Fibroblast of skin of back (primary cell): ENCODE data around the gene ERF.

Experiments
- DNase-seq: peaks from one replicate; pipeline ENCODE4 v3.0.0-alpha.2; 2013

ERF gene

DNA sequence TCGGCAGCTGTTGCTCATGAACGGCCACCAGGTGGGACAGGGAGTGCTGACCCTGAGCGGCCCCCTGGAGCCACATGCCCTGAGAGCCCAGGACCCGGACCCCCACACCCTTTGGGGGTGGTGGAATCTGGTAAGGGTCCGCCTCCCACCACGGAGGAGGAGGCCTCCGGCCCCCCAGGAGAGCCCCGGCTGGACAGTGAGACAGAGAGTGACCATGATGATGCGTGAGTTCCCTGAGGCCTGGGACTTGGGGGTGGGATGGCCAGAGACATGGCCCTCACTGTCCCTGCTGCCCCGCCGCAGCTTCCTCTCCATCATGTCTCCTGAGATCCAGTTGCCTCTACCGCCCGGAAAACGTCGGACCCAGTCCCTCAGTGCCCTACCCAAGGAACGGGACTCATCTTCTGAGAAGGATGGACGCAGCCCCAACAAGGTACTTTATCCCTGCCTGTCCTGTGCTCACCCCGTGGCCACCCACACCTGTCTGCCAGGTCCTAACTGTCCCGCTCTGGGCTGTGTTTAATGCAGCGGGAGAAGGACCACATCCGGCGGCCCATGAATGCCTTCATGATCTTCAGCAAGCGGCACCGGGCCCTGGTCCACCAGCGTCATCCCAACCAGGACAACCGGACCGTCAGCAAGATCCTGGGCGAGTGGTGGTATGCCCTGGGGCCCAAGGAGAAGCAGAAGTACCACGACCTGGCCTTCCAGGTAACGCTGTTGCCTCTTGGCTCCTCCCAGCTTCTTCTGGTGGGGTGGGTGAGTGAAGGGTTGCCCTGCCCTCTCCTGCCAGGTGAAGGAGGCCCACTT is 32.3 kb upstream of the ERF start:
- no peak for DNase-seq

DNA sequence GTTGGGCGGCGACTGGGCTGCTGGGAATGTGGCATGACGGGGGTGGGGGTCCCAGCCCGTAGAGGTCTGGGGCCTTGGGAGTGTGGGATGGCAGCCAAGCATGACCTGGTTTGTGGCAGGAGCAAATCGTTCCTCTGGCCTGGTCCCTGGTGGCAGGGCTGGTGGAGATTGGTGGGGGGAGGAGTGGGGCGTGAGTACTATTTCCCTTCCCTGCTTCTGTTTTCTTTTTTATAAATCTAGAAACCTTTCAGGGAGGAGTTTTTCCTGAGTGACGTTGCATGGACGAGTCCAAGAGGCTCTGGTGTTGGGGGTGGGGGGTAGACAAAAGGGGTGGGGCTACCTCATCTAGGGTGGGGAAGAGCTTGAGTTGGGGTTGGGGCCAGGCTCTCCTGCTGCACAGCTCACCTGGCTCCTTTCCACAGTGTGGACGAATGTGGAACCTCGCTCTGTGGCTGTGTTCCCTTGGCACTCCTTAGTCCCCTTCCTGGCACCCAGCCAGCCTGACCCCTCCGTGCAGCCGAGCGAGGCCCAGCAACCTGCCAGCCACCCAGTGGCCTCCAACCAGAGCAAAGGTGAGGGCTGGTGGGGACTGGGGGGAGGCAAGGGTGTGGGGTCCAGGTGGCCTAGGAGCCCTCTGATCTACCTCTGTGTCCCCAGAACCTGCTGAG is 31.6 kb upstream of the ERF start:
- peak; percentile 66 for DNase-seq

DNA sequence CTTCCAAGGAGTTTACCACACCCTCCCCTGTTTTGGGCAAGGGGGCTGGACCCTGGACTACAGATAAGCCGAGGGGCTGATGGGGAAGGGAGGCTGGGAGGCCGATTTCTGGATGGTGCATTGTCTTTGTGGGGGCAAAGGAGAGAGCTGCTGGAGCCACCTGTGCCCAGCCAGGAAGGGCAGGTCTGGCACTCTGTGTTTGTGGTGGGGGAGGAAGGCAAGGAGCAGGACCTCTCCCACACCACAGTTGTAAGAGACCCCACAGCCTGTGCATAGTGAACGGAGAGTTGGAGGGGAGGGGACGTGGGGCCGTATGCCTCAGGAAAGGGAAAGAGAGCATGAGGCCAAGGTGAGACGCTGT is 31.0 kb upstream of the ERF start:
- no peak for DNase-seq

DNA sequence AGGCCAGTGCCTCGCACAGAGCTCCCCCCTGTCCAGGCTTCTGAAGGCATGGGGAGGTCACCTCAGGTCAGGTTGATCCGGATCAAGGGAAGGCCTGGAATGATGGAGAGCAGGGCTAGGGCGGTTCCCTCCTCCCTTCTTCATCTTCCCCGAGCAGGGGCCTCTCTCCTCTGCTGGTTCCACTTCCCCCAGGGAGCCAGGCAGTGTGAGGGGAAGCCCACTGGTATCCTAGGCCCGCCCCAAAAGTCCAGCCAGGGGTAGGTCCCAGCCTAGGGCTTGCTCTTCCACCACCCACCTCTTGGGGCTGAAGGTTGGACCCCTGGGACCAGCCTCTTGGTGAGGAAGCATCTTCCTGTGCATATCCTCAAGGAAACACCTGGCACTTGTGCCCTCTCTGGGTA is 30.6 kb upstream of the ERF start:
- DNase-seq = no peak

- DNase-seq = no peak
These were observed 29.8 kb upstream of the ERF start for GRCh38 chr19:42284591-42285341.

DNA sequence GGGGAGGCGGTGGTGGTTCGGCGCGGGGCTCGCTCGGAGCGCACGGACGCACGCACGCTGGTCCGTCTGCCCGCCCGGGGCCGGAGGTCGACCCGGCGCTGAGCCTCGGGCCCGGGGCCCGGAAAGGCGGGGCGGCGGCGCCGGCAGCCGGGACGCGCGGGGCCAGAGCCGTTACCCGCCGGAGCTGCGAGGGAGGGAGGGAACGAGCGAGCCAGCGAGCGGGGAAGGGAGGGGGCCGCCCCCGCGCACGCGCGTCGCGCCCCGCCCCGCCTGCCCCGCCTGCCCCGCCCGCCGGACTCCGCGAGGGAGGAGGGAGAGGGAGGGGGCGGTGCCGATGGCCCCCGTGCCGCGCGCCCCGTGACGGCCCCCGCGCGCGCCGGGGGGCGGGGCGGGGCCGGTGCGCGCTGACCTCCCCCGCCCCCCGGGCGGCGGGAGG is 29.2 kb upstream of the ERF start:
- DNase-seq = peak; percentile 84

GRCh38 chr19:42283188-42284065 is 28.5 kb upstream of the ERF start:
- peak; percentile 95 for DNase-seq

- DNase-seq = no peak
These were observed 27.9 kb upstream of the ERF start for GRCh38 chr19:42282819-42283187.

DNA sequence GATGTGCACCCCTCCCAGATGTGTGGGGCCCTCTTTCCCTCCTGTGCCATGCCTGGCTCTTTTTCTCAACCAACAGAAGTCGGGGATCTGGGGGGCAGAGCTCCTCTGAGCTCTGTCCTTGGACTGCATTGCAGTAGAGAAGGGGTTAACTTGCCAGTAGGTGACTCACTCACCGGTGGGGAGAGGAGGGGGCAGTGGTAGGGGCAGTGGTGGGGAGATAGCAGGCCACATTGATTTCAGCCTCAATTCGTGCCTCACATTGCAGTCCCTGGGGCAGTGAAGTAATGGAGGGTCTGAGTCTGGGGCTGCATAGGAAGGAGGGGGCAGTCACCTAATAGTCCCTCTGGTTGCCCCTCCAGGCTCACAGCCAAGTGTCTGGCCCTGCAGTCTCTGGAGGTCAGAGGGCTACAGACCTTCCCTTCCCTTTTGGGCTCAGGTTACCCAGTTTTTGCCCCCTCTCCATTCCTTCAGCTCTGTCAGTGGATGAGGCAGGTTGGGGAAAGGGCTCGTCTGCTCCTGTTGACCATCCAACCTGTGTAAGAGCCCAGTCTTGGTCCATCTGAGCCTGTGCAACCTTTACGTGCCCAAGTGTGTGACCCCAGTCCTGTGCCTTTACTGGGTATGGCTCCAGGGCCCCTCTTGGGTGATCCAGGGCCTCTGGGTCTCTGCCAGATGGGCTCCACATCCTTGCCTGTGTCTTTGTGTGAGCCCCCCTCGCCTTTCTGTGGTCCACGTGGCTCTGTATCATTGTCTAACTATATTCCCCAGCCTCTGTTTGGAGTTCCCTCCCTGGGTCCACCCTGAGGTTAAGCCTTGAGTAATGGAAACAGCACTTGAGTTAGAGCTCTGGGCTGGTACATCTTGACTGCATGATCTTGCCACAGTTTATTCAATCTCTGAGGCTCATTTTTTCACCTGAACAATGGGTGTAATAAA is 27.2 kb upstream of the ERF start:
- peak; percentile 57 for DNase-seq

DNA sequence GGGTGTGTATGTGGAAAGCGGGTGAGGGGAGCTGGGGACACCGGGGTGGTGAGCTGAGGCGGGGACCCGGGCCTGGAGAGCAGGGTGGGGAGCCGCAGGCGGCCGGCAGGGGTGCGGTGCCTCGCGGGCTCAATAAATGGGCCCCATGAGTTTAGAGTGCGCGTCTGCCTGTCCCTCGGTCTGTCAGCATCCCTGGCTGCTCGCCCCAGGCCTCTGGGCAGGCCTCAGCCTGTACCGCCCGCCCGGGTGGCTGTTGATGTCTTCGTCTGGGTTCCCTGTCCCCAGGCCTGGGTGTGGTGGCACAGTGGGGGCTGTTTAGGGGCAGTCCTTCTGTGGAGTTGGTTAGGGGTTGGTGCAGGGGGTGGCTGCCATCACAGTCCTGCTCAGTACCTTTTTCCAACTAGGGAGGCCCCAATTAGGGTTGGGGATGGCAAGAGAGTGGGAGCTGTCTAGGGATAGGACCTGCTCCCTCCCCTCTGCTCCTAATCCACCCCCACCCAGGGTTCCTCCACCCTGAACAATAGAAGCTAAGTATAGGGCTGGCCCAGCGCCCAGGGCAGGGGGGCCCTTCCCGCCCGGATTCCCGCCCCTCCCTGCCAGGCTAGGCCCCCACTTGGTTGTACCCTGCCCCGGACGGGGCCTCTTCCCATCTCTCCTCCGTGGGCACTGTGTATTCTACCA is 26.4 kb upstream of the ERF start:
- peak; percentile 58 for DNase-seq

- peak; percentile 80 for DNase-seq
These were observed 25.9 kb upstream of the ERF start for GRCh38 chr19:42280815-42281145.

DNA sequence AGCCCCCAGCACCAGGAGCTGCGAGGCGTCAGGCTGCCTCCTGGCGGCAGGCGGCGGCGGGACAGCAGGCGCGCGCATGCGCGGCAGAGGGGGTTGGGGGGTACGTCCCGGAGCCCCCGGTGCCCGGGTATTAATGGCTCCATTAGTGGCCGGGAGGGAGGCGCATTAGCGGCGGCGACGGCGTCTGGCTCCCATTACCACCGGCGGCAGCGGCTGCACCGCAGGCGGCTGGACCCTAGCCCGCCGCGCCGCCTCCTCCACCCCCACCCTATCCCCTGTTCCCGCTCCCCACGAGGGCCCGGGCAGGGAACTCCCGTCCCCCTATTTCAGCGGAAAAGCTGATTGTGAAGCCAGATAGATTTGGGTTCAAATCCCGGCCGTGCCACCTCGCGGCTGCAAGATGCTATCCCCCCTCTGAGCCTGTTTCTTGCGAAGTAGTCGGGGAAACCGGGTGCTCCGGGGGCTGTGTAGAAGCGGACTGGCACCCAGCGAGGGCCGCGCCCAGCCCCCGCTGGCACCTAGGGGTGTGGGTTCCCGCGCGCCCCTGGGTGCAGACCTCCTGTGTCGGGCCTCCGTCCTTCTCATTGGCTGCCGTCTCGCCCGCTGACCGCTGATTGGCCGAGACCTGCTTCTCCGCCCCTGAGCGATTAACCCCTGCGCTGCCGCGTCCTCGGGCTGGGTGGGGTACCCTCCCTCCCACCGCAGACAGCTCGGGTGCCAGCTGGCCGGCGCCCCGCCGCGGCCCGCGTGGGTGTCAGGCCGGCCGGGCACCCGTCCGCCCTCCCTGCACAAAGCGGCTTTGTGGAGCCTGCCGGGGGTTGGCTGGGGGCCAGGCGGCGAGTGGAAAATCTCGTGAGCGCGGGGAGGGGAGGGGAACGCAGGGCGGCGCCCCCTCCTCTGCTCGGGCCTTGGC is 25.2 kb upstream of the ERF start:
- peak; percentile 91 for DNase-seq

DNA sequence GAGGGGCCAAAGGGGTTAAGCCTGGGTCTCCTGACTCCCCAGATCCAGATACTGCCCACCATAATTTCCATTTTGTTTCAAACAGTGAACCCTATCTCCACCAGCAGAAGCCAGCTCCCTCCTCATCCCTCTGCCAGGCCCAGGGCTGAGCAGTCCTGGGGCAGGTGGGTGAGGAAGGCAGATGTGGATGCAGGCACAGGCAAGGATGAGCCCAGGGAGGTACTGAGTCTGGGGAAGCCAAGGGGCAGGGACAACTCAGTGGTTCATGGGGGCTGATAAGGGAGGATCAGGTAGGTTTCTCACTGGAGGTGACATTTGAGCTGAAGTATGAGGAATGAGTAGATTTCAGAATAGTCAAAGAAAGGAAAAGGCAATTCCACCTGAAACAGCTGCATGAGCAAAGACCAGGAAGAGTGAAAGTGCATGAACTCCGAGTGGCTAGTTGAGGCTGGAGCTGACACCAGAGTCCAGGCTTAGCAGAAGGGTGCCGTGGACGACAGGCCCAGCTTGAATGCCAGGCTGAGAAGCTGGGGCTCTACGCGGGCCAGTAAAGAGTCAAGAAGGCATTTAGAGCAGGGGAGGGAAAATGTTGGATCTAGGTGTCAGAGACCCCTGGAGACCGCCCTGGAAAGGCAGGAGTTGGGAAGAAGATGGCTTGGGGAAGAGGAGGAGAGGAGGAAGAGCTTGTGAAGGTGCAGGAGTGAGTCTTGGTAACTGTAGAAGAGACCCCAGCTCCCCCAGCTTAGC is 24.4 kb upstream of the ERF start:
- no peak for DNase-seq

GRCh38 chr19:42278452-42279154 is 23.7 kb upstream of the ERF start:
- no peak for DNase-seq

DNA sequence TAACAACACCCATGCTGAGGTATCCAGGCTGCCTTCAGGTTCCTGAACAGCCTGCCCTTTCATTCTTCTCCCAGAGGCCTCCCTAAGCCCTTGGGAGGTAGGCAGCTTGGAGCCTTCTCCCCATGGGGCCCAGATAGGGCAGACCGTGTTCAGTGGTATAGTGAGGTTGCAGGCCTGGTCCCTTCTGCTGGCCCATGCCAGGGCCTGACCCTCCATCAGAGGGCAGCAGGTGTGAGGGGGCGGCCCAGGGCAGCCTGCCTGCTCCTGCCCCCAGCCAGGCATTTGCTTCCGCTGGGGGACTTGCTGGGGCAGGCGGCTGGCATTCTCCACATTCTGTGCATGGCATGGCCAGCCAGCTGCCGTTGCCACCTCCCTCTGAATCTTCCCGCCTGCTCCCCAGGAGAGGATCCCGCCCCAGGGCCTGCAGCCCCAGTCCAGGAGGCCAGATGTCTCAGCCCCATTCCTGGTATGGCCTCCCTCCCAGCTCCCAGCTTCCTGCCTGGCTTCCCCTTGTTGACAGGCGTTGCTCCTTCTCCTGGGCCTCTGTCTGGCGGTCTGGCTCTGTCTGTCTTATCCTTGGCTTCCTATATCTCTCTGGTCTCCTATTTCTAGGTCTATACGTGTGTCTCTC is 23.0 kb upstream of the ERF start:
- DNase-seq = peak; percentile 73

DNA sequence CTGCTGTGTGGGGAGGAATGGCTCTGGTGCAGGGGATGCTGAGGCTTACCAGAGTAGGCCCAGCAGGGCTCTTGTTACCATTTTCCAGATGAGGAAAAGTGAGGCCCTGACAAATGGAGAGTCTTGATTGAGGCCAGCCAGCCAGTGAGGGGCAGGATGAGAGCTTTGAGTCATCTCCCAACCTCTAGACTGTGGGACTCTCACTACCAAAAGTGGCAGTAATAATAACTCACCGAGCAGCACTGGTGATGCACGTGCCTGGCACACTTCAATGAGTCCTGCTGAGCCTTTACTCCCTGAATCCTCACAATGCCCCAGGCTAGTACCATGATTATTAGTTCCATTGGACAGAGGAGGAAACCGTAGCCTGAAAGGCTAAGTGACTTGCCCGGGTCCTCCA is 21.9 kb upstream of the ERF start:
- no peak for DNase-seq

GRCh38 chr19:42276284-42276683 is 21.4 kb upstream of the ERF start:
- DNase-seq = no peak

- no peak for DNase-seq
These were observed 20.6 kb upstream of the ERF start for GRCh38 chr19:42275517-42275916.
